Vagina (tissue), 2 donors: ENCODE data around the gene SEC24C.
"Not testable (repeated sequence)": the region's sequence is repeated elsewhere in the genome, so short reads cannot be mapped to it uniquely, and the experiment has no call there.

Source experiments
- CTCF ChIP-seq, 3 experiments: fragments of 450-650 bp in 2 of 3; fragments of 200-600 bp in 1 of 3; sonication (generic) in 1 of 3; IDR thresholded peaks; one replicate each; pipeline ENCODE4 v1.5.1; 2017 to 2019; ENCODE audit warnings: antibody characterized with exemption in 3 of 3, mild to moderate bottlenecking in 2 of 3, moderate library complexity in 2 of 3
- POLR2A ChIP-seq, 2 donors: fragments of 450-650 bp; IDR thresholded peaks; one replicate each; pipeline ENCODE4 v1.6.1; 2017; ENCODE audit warnings: antibody characterized with exemption in 2 of 2, mild to moderate bottlenecking in 2 of 2, moderate library complexity in 2 of 2

- TF ChIP-seq CTCF, POLR2A (IDR thresholded peaks at IDR 0.05): not testable (repeated sequence)
Measured at GRCh38 chr10:73711683-73712082, 32.5 kb upstream of the SEC24C start.
